B cell (primary cell): ENCODE data around the gene ITPR1. TPM values are rescaled to one million over a fixed set of nuclear protein-coding genes. Genes with fewer than 3 reads are reported as not detected.

Experiments
- ATAC-seq: fragments of 200-7000 bp; cut with Tn5 transposase; one replicate; pipeline ENCODE4 v1.10.0; 2021; ENCODE audit warnings: low read depth, mild to moderate bottlenecking, moderate number of reproducible peaks, moderate library complexity
- CTCF ChIA-PET: fragments of 350-600 bp; sonication (Branson Sonifier 250); formaldehyde crosslinking; loops from one replicate; lab custom pipeline; 2021; ENCODE audit warnings: antibody characterized with exemption, inconsistent platforms; lab: Charles Lee
- POLR2A ChIA-PET: fragments of 350-600 bp; sonication (Branson Sonifier 250); formaldehyde crosslinking; loops from one replicate; lab custom pipeline; 2021; ENCODE audit warnings: antibody characterized with exemption; lab: Charles Lee
- DNase-seq: peaks from one replicate; pipeline ENCODE4 v3.0.0; 2013
- H2AFZ ChIP-seq: 2 replicates; pipeline ENCODE4 v1.6.1; 2012; ENCODE audit warnings: mild to moderate bottlenecking, low read depth, low read length; ENCODE audit not compliant: insufficient read depth, poor library complexity, severe bottlenecking
- H3K27ac ChIP-seq, 2 donors: 1 replicate in 1 of 2; 2 replicates in 1 of 2; pipeline ENCODE4 v1.5.1; 2012 to 2013; ENCODE audit warnings: low read length in 2 of 2, mild to moderate bottlenecking in 2 of 2, moderate library complexity in 1 of 2
- H3K27me3 ChIP-seq, 4 experiments: fragments of 200-600 bp in 1 of 4; sonication (generic) in 1 of 4; replicated peaks in 1 of 4; 1 replicate in 2 of 4; 2 replicates in 2 of 4; pipeline versions ENCODE4 v1.6.1 to v1.7.0; 2013 to 2016; ENCODE audit warnings: low read length in 3 of 4, mild to moderate bottlenecking in 2 of 4, mixed read lengths in 1 of 4, moderate library complexity in 1 of 4; ENCODE audit not compliant: insufficient read depth in 4 of 4, control insufficient read depth in 3 of 4; ENCODE audit errors: control extremely low read depth in 1 of 4
- H3K36me3 ChIP-seq, 2 experiments: replicated peaks in 1 of 2; 1 replicate in 1 of 2; 2 replicates in 1 of 2; pipeline versions ENCODE4 v1.6.1 to v1.7.1; 2013; ENCODE audit warnings: low read length in 1 of 2; ENCODE audit not compliant: insufficient read depth in 2 of 2, control insufficient read depth in 1 of 2; ENCODE audit errors: control extremely low read depth in 1 of 2, extremely low read depth in 1 of 2
- H3K4me1 ChIP-seq, 2 donors: fragments of 200-600 bp in 1 of 2; sonication (generic) in 1 of 2; 1 replicate in 1 of 2; 2 replicates in 1 of 2; pipeline versions ENCODE4 v1.5.1 to v1.6.1; 2013 to 2017; ENCODE audit warnings: low read length in 2 of 2; ENCODE audit not compliant: control insufficient read depth in 2 of 2, insufficient read depth in 2 of 2
- H3K4me2 ChIP-seq: replicated peaks from 2 replicates; pipeline ENCODE3; 2012; ENCODE audit warnings: mild to moderate bottlenecking, low read depth, low read length; ENCODE audit not compliant: poor library complexity, severe bottlenecking
- H3K4me3 ChIP-seq, 5 experiments: fragments of 200-600 bp in 1 of 5; sonication (generic) in 1 of 5; 1 replicate in 3 of 5; 2 replicates in 2 of 5; pipeline versions ENCODE4 v1.5.1 to v1.7.0; 2011 to 2016; ENCODE audit warnings: low read length in 4 of 5, mild to moderate bottlenecking in 4 of 5, low read depth in 2 of 5, control low read depth in 1 of 5, moderate library complexity in 1 of 5; ENCODE audit not compliant: insufficient read depth in 1 of 5; ENCODE audit errors: control extremely low read depth in 1 of 5, extremely low read depth in 1 of 5
- H3K79me2 ChIP-seq: fragments of 200-600 bp; sonication (generic); one replicate; pipeline ENCODE4 v1.6.0; 2016; ENCODE audit warnings: low read length; ENCODE audit not compliant: control insufficient read depth, insufficient read depth
- H3K9ac ChIP-seq: fragments of 200-600 bp; sonication (generic); 2 replicates; pipeline ENCODE4 v1.6.1; 2017; ENCODE audit warnings: mild to moderate bottlenecking, low read length, moderate library complexity
- H3K9me3 ChIP-seq, 3 donors: one replicate each; pipeline versions ENCODE4 v1.6.1 to v1.7.1; 2013; ENCODE audit warnings: low read length in 2 of 3; ENCODE audit not compliant: control insufficient read depth in 2 of 3, insufficient read depth in 1 of 3; ENCODE audit errors: control extremely low read depth in 1 of 3
- H4K20me1 ChIP-seq: 2 replicates; pipeline ENCODE4 v1.6.0; 2012; ENCODE audit warnings: mild to moderate bottlenecking, low read length; ENCODE audit not compliant: insufficient read depth, control insufficient read depth, poor library complexity, severe bottlenecking
- H3K27ac Mint-ChIP-seq: one replicate; pipeline ENCODE4 v1.8.0; 2021; ENCODE audit warnings: mixed read lengths
- H3K27me3 Mint-ChIP-seq: one replicate; pipeline ENCODE4 v1.8.0; 2021; ENCODE audit warnings: mixed read lengths
- H3K4me1 Mint-ChIP-seq: one replicate; pipeline ENCODE4 v1.8.0; 2021; ENCODE audit warnings: mixed read lengths
- H3K4me3 Mint-ChIP-seq: one replicate; pipeline ENCODE4 v1.8.0; 2021; ENCODE audit warnings: mixed read lengths
- H3K9me3 Mint-ChIP-seq: one replicate; pipeline ENCODE4 v1.8.0; 2022; ENCODE audit warnings: mixed read lengths; ENCODE audit not compliant: insufficient read depth
- EZH2 ChIP-seq: IDR thresholded peaks from 2 replicates; pipeline ENCODE4 v1.6.1; 2012; ENCODE audit warnings: borderline replicate concordance, low read depth, mild to moderate bottlenecking, moderate library complexity, low read length; ENCODE audit not compliant: insufficient read depth, poor library complexity, severe bottlenecking
- WGBS: methylation state at CpG from one replicate; pipeline ENCODE4 v1.1.5; 2013; ENCODE audit warnings: missing lambda C conversion rate; ENCODE audit not compliant: insufficient coverage; 5-methylcytosine and 5-hydroxymethylcytosine counted together
- intact Hi-C: fragments of 100-400 bp; cut with micrococcal nuclease; formaldehyde crosslinking; loops from one replicate; pipeline ENCODE4 v1.10.0; 2022
- polyA plus RNA-seq: library from polyadenylated mRNA; depleted of rRNA; stranded (reverse); fragments of >200 nt; gene quantifications from 2 replicates; pipeline ENCODE4 v1.2.3, GENCODE V29; 2012
- total RNA-seq, 2 donors: library from RNA; stranded (reverse); fragments of 120-200 nt in 1 of 2; gene quantifications; 1 replicate in 1 of 2; 2 replicates in 1 of 2; pipeline versions ENCODE4 v1.2.3 to v1.2.4, GENCODE V29; 2013 to 2022
- TF ChIP-seq, protein P1 (sequence below): fragments of 200-600 bp; IDR thresholded peaks from one replicate; pipeline ENCODE4 v1.8.0; 2022; ENCODE audit warnings: antibody characterized with exemption, mild to moderate bottlenecking

ITPR1 gene
- total and polyA plus RNA-seq, 2 donors (not counting 1 experiment from before 2014, with no cell fraction given), result 64.0 to 332 TPM

GRCh38 chr3:4495294-4496086 is 2.3 kb downstream of the ITPR1 start:
- H3K27ac ChIP-seq, result peak overlapping the region; percentile 86 to 89
- ATAC-seq, result no peak
- H3K9me3 ChIP-seq, result no peaks in the 10 kb centered on the region
- peaks cover 79% of the 10 kb centered on the region for H3K79me2 ChIP-seq
- POLR2A ChIA-PET, result interaction anchor here (0.7 to 4.5 kb wide), 6 partner anchors 8 to 521 kb away, joined by 3 to 96 read pairs (median 4); partner anchors contain the start of gene SUMF1
- H3K4me1 ChIP-seq, result peaks cover 34 to 46% of the 10 kb centered on the region in 2 donors
- H3K9me3 Mint-ChIP-seq, result no peaks in the 10 kb centered on the region
- H3K4me3 ChIP-seq, result peak overlapping the region; percentile 90 to 98 (median 92)
- peak overlapping the region; percentile 96 for H3K4me2 ChIP-seq
- DNase-seq, result peak; percentile 45
- peaks cover 63% of the 10 kb centered on the region for H3K4me1 Mint-ChIP-seq
- H4K20me1 ChIP-seq, result peaks cover 12% of the 10 kb centered on the region
- H2AFZ ChIP-seq, result no peak overlapping the region
- 20% methylated on average over 1 of the region's 3 CpGs for WGBS
- no peaks in the 10 kb centered on the region for H3K27me3 Mint-ChIP-seq
- CTCF ChIA-PET, result interaction anchor here (0.6 to 6.1 kb wide), 6 partner anchors 12 to 138 kb away, joined by 3 to 66 read pairs (median 14); no protein-coding TSS in a partner anchor
- H3K36me3 ChIP-seq, result peaks cover 1 to 44% of the 10 kb centered on the region in 2 experiments
- intact Hi-C loops, result loop anchor here (10.0 kb wide), 1 partner anchor 141 kb away; no protein-coding TSS in a partner anchor
- TF ChIP-seq, protein P1, sequence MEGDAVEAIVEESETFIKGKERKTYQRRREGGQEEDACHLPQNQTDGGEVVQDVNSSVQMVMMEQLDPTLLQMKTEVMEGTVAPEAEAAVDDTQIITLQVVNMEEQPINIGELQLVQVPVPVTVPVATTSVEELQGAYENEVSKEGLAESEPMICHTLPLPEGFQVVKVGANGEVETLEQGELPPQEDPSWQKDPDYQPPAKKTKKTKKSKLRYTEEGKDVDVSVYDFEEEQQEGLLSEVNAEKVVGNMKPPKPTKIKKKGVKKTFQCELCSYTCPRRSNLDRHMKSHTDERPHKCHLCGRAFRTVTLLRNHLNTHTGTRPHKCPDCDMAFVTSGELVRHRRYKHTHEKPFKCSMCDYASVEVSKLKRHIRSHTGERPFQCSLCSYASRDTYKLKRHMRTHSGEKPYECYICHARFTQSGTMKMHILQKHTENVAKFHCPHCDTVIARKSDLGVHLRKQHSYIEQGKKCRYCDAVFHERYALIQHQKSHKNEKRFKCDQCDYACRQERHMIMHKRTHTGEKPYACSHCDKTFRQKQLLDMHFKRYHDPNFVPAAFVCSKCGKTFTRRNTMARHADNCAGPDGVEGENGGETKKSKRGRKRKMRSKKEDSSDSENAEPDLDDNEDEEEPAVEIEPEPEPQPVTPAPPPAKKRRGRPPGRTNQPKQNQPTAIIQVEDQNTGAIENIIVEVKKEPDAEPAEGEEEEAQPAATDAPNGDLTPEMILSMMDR, result no peak
- no peak for TF ChIP-seq EZH2
- H3K9ac ChIP-seq, result peak overlapping the region; percentile 96
- H3K4me3 Mint-ChIP-seq, result peak overlapping the region; percentile 96
- H3K27ac Mint-ChIP-seq, result peak overlapping the region; percentile 69
- H3K27me3 ChIP-seq, result no peaks in the 10 kb centered on the region
